Stimulated activated CD4-positive, alpha-beta T cell treated with anti-CD3 and anti-CD28 coated beads, Interleukin-12 subunit alpha, Interleukin-12 subunit beta, amount 100 ng/mL, for 48 hours (primary cell): ENCODE measurements around the gene PEG3.
"Not testable (repeated sequence)": the region's sequence is repeated elsewhere in the genome, so short reads cannot be mapped to it uniquely, and the experiment has no call there.

Experiments
- DNase-seq, 3 donors: peaks; one replicate each; pipeline ENCODE4 v3.0.0-alpha.2; 2020; ENCODE audit warnings: low read depth in 2 of 3, low spot score in 1 of 3

PEG3 gene

DNA sequence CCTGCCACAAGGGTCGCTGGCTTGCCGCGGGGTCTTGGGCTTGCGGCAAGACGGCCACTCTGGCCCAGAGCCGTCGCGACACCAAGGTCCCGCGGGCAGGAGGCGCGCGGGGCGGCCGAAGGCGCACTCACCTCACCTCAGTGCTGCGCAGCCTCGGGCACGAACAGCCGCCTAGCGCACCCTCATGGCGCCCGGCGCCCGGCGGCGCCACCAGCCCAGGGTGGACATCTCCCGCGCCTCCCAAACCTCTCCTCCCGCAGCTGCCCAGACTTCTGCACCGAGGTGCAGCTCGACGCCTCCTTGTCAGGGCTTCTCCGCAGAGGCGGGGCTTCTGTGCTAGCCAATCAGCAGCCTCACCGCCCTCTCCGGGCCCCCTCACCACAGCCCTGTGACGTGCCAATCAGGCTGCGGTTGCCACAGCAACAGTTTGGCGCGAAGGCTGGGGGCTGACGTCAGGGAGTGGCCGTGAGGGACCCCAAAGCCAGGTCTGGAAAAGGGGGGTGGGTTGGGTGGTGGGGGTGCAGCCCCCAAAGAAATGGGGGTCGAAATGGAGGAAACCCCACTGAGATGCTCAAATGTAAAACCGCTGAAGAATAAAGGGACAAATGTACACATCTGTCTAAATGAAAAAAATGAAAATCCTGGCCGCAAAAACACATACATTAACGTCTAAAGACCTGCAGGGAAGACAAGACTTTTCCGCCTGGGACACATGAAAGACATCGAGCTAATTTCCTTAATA, at the start of gene PEG3, which contains the start of gene ZIM2:
PEG3 (minus strand) TSS at position 276 of the 742 bp plus-strand sequence. CDS start 16,071 bp downstream, outside the sequence.
ZIM2 (minus strand) TSS at position 276 of the 742 bp plus-strand sequence. CDS start 16,449 bp downstream, outside the sequence.
- DNase-seq: no peak

DNA sequence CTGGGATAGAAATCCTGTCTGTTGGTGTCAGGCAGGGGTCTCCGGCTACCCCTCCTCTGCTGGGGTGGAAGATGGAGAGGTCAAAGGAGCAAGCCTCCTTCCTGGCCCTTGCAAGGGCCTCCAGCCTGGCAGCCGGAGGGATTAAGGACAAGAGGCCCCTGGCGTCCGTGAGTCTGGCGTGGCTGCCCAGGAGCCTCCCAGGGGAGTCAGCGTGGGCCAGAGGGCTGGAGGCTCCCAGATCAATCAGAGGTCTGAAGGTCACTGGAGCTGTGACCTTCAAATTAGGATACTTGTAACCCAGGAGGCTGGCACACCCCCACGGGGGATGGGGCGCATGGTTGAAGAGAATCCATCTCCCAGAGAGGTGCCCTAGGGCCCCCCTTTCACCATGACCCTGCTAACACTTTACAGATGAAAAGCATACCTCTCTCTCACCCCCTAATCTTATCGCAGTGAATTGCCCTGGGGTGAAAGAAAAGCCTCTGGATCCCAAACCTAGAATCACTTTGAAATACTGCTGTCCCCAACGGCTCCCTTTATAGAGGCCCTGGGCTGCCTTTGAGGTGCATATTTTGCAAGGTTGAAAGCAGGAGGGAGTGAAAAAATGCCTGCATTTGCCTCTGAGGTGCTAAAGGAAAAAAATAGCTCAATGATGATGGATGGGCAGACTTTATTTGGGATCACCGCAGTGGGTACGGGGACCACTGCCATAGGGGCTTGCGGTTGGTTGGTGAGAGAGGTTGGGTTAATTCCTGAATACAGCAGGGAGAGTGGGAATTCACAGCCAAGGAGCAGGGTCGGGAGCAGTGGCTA, 44.9 kb upstream of the PEG3 start:
- DNase-seq: no peak

DNA sequence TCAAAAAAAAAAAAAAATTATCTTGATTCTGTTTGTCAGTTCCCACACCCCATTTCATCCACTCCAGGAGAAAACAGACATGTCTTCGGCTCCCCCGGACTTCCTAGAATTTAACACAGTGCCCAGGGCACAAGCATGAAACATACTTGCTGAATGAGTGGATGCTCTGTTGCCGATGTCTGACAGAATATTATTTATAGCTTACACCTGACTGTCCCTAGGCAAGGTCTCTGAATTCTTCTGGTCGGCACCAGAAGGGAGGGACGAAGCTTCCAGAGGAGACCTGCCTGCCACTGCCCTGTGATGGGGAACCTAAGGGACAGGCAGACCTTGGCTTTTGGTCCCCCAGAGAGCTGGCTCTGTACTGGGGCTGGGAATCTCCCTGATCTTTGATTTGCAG, 43.9 kb upstream of the PEG3 start:
- no peak for DNase-seq

DNA sequence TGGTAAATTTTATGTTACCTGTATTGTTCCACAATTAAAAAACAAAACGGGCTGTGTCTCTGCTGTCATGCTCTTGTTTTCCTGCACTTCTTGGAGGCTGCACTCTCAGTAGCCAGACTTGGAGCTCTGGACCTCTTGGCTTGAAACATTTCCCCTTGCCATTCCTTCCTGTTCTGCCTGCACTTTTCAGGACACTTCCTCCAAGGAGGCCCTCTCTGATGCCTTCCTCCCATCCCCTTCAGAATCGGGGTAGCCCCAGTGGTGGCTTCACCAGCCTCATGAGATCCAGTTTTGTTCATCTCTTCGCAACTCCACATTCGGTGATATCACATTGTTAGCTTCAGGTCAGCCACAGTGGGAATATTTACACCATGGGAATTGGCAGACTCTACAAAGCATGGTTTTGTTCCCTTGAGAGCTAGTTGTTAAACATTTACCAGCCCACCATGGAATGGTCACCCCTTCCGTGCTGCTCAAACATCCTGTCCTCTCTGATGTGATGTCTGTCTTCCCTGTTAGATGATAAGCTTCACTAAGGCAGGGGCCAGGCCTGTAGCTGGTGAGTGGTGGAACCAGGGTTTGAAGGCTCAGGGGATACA, 40.2 kb upstream of the PEG3 start:
- no peak for DNase-seq

DNA sequence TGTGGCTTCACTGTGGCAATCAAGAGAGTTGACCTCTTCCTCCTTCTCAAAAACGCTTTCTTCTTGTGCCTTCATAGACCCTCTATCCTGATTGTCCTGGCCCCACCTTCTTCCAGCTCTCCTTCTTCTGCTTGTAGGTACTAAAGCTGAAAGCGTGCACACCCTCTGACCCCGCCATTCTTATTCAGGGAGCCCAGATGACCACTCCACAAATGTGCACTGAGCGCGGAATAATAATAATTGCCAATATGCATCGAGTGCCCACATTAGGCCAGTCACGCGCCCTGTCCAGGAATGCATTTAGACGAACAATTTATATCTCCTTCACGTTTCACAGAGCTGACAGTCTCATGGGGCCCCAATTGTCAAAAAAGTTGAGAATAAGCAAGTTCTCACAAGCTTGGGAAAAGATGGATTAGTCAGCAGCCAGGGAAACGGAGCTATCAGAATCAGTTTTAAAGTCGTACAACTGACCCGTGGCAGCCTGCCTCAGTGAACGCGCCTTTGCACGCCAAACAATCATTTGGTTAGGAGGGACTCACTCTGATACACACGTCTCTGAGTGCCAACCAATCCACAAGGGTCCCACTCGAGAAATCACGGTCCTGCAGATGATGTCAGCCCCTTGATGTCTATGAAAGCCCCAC, 36.7 kb upstream of the PEG3 start:
- DNase-seq: no peak

DNA sequence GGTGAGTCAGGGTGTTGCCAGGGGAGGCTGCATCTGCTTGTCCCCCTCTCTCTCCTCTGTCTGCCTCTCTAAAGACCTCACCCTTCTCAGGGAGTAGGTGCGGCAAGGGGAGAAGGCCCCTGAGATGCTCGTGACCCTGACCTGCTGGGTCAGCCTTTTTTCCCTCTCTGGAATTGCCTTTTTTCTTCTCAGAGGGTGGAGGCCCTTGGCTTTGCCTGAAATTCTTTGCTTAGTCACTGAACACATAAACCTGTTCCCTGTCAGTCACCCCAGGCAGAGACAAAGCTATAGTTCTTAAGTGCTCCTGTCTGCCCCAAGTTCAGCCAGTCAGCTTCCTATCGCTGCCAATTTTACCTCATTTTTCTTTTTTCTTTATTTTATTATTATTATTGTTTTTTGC, 35.2 kb upstream of the PEG3 start:
- DNase-seq: no peak

DNA sequence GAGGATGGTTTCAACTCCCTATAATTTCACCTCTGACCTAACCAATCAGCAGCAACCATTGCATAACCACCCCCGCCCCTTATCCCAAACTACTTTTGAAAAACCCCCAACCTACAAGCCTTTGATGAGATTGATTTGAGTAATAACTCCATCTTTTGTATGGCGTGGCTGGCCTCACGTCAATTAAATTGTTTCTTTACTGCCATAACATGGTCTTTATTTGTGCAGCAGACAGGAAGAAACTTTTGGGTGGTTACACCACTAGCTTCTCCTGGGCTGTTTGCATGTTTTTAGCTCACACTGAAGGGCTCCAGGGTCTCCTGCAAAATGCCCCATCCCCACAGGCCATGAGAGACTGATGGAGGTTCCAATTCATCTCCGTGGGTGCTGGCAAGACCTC, 34.0 kb upstream of the PEG3 start:
- no peak for DNase-seq

DNA sequence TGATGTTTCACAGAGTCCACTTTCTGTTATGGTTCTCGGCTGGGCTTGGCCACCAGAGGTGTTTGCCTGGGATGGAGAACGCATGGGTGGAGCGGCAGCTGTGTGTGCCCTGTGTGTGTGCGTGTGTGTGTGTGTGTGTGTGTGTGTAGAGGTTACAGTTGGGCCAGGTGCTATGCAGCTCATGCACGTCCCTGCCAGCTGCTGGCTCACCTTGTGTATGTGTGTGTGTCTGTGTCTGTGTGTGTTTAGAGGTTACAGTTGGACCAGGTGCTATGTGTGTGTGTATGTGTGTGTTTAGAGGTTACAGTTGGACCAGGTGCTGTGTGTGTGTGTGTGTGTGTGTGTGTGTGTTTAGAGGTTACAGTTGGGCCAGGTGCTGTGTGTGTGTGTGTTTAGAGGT, 33.0 kb upstream of the PEG3 start:
- DNase-seq: no peak

DNA sequence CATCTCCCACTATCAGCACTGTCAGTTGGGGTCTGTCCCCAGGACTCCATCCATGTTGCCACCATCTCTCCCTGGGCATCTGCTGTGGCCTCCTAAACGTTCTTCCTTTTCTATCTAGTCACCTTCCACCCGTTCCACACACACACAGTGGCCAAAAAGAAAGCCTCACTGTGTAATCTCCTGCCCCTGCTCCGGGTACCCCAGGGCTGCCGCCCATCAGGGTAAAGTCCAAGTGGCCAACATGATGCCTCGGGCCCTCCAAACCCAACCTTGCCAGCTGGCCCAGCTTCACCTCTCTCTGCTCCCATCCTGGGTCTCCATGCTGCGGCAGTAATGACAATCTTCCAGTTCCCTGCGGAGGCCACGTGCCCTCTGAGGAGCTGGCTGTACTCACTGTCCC, 29.4 kb upstream of the PEG3 start:
- DNase-seq: no peak

DNA sequence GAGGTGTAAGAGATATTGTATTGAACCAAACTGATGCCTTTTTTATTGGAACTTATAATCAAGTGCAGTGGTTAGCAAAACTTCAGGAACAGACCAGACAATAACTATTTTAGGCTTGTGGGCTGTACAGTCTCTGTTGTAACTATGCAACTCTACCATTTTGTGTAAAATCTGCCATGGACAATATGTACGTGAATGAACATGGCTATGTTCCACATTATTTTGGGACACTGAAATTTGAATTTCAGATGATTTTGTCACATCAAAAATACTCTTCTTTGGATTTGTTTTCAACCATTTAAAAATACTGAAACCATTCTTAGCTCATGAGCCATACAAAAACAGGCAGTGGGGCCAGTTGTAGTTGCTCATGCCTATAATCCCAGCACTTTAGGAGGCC, 27.9 kb upstream of the PEG3 start:
- no peak for DNase-seq

DNA sequence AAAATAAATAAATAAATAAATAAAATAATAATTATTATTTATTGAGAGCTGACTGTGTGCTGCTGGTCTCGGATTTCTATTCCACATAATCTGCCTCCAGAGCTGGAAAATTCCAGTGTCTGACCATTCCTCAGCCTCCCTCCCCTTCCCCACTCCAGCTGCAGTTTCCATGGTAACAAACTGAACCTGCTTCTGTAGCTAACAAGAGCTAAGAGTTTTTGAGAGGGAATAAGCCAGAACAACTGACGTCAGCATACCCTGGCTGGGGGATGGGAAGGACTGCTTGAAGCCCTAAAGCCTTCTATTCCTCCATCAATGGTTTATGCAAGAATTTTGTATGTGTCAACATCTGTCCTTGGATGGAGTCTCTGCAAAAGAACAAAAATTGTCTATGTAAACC, 26.0 kb upstream of the PEG3 start:
- DNase-seq: no peak

DNA sequence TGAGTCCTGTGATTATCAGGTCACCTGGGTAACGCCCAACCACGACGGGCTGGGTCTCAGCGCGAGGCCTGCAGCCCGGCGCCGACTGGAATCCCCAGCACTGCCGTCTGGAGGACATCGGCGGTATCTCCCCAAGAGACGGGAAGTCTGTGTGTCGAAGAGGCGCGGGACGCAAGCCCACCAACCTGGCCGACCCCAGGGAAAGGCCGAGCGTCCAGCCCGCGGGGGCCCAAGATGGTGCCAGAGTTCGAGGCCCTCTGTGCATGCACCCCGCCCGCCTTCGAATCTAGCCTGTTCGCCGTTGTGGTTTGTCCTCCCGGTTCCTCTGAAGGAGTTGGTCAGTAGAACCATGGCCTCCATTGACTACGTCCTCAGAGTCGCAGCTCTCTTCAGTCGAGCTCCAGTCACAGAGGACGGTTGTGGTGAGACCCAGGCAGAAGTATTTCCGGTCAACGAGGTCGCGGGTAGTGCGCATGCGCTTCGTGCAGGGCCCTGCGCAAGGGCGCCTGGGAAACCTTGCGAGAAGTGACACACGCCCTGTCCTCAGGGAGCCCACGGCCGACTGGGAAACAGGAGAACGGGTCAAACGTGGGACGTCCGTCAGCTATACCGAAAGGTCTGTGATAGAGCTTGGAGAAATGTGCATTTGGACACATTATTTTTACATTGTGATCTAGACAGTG, 24.1 kb upstream of the PEG3 start:
- DNase-seq: no peak

DNA sequence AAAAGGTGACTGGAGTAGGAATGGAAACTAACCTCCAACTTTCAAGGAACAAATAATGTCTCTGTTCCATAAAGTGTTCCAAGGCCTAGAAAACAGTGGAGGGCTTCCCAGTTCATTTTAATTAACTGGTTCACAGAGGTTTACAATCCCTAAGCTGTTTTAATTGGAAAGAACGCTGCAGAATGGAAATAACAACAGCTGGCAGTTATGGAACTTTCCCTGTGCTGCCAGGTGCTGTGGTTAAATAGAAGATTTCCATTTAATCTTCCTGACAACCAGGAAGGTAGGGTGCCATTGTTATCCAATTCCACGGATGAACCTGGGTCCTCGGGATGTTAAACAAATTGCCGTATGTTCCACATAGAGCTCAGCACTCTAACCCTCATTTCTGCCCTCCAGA, 22.2 kb upstream of the PEG3 start:
- DNase-seq: no peak

DNA sequence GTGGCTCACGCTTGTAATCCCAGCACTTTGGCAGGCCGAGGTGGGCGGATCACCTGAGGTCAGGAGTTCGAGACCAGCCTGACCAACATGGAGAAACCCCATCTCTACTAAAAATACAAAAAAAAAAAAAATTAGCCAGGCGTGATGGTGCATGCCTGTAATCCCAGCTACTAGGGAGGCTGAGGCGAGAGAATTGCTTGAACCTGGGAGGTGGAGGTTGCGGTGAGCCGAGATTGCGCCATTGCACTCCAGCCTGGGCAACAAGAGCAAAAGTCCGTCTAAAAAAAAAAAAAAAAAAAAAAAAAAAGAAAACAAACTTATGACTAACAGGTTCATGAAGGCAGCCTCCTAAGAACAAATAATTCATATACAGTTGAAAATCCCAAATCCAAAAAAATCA, 19.9 kb upstream of the PEG3 start:
- DNase-seq: not testable (repeated sequence)

DNA sequence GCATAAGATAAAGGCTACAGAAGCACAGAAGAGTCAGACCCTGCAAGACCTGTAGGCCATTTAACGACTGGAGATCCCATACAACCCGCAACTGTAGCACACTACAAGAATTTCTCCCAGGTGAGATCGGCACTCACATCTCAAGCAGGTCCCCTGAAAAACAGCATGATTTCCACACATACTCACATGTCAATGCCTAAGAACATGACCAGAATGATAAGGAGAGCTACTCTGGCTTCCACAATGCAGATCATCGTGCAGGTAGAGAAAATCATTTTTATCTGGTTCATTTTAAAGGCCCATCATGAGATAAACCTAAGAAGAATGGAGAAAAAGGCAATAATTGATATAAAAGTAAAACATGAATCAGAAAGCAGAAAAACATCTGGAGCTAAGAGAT, 17.5 kb upstream of the PEG3 start:
- no peak for DNase-seq

DNA sequence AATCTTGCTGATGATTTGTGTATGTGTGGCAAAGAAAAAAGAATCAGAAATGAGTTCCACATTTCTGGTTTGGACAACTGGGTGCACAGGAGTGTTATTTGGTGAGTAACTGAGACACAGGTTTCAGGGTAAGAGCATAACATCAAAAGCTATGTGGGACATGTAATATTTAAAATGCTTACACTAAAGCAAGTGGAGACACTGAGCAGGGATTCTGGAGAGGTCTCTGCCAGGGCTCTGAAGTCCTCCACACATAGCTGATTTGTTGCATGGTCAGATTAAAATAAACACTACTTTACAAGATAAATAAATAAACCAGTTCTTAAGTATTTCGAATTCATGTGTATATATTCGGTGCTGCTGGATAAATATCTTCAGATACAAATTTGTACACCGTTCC, 16.3 kb upstream of the PEG3 start:
- DNase-seq: no peak

DNA sequence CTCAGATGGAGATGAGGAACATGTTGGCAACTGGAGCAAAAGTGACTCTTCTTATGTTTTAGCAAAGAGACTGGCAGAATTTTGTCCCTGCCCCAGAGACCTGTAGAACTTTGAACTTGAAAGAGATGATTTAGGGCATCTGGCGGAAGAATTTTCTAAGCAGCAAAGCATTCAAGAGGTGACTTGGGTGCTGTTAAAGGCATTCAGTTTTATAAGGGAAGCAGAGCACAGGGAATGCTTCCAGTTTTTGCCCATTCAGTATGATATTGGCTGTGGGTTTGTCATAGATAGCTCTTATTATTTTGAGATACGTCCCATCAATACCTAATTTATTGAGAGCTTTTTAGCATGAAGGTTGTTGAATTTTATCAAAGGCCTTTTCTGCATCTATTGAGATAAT, 11.8 kb upstream of the PEG3 start:
- DNase-seq: not testable (repeated sequence)

DNA sequence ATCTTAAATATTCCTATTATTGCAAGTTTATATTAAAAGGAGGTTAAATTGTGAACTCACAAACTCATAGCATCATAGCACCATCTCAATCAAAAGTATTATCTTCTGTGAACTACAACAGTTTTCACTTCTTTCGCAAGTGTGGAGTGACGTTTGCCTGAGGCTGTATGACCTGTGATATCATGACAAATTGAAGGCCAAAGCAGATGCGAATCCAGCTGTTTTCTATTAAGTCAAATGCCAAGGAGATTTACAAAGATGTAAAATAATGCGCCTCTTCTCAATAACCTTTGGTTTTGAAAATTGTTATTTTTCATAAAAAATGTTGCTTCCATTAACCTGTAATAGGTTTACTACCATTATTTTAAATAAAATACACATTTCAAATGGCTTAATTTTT, 7.6 kb upstream of the PEG3 start:
- no peak for DNase-seq

DNA sequence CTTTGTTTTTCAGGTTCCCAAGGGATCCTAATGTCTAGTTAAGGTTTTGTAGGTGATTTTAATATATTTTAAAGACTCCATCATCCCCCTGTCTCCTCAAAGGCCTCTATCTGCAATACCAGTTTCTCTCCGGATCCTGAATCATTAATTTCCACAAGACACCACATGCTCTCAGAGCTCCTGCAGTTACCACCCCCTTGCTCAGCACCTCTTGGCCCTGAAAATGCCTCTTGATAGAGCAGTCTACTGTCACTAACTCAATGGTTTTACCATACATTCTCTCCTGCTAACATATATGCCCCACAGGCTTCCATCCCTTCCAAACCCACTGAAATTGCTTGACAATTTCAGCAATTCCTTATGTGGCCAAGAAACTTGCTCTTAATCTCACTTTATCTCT, 1.9 kb upstream of the PEG3 start:
- no peak for DNase-seq

DNA sequence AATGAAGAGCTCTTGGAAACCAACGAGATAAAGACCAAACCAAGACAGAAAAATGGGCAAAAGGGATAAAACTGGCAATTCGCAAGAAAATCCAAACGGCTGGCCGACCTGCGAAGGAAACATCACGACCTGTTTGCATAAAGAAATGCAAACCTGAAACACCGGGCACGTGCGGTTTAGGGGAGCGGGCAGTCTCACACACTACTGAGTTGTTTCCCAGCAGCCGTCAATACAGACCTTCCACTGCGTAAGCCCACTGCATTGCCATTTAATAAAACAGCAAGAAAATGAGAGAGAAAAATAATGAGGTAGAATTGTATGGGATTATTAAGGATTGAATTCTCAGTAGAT, 642 bp upstream of the PEG3 start:
- DNase-seq: no peak
